Esophagus muscularis mucosa (tissue), 3 donors: Measurements from ENCODE around the gene NRF1.

Experiments used
- CTCF ChIP-seq, 3 experiments: fragments of 200-600 bp in 2 of 3; fragments of 450-650 bp in 1 of 3; sonication (generic) in 2 of 3; IDR thresholded peaks; one replicate each; pipeline ENCODE4 v1.5.1; 2017 to 2019; ENCODE audit warnings: antibody characterized with exemption in 3 of 3, mild to moderate bottlenecking in 2 of 3, moderate library complexity in 1 of 3
- POLR2A ChIP-seq: fragments of 450-650 bp; IDR thresholded peaks from one replicate; pipeline ENCODE4 v1.6.1; 2017; ENCODE audit warnings: antibody characterized with exemption, moderate library complexity, mild to moderate bottlenecking, low read depth

DNA sequence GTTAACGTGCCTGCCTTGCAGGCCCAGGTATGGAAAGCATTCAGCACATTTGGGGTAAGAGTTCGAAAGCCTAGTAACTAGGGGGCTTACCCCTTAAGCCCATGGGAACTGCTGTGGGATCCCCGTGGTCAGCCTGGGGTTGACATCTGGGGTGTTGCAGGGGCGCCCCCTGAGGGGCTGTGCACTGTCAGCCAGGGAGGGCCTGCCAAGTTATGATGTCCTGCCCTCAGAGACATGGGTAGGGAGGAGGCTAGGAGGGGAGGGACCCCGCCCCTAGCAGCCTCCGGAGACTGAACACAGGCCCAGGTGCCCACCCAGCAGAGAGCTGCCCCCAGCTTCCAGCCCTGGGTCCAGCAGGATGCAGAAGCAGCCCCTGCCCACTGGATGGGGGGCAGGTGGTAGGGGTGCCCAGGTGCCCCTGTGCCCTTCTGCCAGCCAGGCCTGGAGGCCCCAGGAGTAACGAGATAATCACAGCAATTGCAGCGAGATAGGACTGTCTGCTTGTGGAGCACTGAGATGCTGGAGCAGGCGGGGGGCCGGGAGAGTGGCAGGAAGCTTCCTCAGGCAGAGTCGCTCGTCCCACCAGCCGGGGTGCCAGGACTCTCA lies 187.9 kb downstream of the NRF1 start:
- TF ChIP-seq POLR2A (no peak), CTCF (IDR thresholded peaks at IDR 0.05) (no peak)
